Eye (tissue), 1 donor: ENCODE data around the gene RPP40.
"Not testable (repeated sequence)": the region's sequence is repeated elsewhere in the genome, so short reads cannot be mapped to it uniquely, and the experiment has no call there.

Experiments used
- DNase-seq: peaks from one replicate; pipeline ENCODE4 v3.0.0-alpha.2; 2015

The RPP40 gene

DNA sequence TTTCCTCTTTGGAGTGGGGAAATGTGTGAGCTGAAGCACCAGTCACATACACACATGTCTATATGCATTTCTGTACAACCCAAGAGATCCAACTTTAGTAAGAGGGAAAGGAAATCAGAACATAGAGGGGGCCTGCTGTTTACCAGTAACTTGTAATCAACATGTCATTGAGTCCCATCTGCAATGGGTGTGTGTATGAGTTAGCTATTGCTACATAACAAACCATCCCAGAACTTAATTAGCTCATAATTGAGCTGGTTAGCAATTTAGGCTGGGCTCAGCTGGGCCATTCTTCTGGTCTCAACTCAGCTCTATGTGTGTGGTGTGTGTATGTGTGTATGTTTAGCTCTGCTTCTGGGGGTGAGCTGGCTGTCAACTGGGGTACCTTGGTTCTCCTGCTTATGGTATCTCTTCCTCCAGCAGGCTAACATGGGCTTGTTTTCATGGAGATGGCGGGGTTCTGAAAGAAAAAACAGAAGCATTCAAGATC lies 10.3 kb upstream of the RPP40 start:
- DNase-seq: no peak

DNA sequence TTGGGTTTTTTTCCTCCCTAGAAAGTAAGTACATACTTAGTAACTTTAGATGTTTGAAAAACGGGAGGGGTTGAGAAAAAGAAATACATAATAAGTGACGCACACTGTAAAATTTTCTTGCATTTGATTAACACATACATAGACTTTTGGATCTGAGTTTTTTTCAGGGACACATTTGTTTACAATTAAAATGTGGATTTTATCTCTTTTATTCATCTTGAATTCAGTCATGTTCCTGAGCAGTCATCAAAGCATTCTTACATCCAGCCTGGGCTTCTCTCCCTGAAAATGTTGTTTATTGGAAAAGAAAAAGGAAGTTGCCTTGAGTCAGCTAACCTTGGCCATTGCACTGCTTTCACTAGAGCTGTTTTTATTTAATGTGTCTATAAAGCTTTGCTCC lies 8.7 kb upstream of the RPP40 start:
- no peak for DNase-seq

DNA sequence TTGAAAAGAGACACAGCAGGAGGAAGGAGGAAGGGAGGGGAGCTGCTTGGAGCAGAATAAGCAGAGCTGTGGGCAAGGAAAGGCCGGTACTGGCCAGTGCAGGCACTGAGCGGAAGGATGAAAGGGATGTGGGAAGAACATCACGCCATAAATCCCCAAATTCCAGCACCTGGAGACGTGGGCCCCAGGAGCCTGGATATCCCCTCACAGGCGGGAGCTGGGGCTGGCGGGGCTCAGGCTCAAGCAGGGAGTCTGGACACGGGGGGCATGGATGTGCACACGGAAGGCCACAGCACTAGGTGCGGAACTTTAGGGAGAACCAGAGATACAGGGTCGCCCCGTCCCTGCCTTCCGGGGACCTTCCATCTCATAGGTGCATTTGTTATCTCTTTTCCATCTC lies 7.5 kb upstream of the RPP40 start:
- DNase-seq: no peak

DNA sequence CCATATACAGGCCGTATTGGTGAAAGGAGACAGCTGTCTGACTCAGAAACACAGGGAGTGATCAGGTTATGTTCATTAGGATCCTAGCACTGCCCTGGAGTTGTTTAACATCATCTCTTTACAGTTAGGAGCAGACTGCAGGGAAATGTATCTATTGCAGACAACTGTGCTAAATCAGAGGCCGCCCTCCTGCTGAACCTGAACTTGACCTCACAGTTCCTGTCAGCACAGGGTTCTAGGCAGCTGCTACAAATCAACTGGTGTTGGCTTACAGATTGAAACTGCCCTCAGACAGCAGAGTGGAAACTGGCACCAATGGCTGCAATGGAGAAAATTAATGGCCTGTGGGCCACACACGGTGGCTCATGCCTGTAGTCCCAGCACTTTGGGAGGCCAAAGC lies 3.7 kb upstream of the RPP40 start:
- no peak for DNase-seq

DNA sequence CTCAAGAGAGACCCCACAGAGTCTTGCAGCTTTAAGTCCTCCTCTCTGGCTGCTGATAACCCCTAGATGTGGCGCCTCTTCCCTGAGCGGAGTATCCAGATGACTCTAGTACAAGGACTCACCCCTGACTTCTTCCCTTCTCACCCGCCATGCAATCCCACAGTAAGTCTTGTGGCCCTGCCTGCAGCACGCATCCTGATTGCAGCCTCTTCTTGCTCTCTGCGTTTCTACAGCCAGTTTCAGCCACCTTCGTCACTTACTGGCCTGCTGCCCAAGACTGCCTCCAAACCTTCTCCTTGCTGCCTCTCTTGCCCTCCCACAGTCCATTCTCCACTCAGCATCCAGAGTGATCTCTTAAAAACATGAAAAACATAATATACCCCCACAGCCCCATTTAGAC lies 2.4 kb upstream of the RPP40 start:
- no peak for DNase-seq

DNA sequence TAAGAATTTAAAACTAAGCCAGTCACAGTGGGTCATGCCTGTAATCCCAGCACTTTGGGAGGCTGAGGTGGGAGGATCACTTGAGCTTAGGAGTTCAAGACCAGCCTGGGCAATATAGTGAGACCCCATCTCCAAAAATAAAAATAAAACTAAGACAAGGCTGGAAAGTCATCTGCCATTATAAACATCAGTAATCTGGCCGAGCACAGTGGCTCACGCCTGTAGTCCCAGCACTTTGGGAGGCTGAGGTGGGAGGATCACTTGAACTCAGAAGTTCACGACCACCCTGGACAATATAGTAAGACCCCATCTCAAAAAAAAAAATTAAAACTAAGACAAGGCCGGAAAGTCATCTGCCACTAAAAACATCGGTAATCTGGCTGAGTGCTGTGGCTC lies 1.2 kb upstream of the RPP40 start:
- DNase-seq: not testable (repeated sequence)

DNA sequence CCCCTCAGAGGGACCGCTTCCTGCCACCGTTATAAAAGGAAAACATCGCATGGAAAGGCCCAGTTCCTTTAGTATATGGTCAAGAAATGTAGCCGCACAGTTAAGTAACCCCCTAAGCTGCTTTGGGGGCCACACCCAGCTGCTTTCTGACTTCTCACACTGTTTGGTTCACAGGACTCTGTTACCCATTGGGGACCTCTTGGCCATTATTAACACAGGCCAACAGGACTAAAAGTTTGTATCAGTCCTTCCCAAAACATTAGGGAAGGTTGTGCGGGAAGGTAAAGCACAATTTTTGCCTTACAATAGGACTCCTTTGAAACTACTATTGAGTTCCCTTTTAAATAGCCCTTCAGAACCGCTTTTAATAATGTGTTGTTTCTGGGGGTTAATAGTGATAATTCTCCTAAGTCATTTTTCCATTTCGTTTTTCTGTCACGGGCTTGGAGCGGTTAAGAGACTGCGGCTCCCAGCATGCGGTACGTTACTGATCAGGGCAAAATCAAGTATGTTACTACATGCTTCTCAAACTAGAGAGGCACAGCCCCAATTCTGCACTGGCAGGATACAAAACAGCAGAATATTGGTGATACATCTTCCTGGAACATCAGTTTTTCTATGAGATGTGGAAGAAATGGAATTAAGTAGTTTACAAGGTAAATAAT lies 668 bp upstream of the RPP40 start:
- no peak for DNase-seq

DNA sequence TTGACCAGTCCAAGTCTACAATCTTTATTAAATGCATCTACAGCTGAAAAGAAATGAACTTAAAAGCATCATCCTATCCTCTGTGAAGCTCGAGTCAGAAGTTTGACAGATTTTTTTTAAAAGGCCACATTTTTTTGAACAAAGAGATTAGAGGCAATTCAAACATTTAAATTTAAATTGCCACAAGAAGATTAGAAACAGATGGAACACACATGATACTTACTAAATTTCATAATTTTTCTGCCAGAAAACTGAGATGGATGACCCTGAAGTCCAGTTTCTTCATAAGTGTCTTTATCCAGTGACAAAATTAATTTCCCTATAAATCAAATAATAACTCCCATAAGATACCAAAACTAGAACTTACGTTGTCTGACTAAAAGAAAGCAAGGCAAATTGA lies 4.3 kb downstream of the RPP40 start:
- DNase-seq: no peak

DNA sequence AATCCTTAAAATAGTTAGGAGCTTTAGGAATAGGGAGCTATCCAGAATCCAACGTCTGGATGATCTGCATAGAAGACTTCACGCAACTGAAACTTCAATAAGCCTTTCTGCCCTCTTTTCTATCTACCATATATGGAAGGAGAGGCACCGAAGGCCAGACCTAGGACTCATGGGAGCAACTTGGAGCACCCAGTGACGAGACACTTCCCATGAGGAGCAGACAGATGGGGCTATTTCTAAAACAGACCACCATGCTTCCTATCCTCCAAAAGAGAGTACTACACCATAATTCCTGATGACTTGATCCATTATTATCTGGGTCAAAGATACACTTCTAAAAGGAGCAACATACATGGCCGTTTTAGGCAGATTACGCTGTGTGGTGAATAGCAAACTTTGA lies 6.0 kb downstream of the RPP40 start:
- no peak for DNase-seq

DNA sequence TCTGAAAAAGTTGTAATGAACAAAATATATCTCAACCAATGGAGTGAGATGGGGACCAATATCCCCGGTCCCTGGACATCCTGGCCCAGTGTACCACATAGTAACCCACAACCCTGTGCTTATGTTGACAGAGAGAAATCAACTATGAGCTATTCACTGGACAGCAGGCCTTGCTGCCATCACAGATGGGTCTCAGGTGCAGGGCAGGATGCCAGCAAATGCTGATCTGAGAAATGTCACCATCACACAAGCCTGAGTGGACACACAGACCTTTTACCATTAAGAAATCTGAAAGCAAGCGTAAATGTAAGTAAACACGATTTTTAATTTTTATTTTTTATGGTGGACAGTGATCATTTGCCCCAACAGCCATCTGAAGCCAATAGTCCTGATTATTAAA lies 9.1 kb downstream of the RPP40 start:
- no peak for DNase-seq

DNA sequence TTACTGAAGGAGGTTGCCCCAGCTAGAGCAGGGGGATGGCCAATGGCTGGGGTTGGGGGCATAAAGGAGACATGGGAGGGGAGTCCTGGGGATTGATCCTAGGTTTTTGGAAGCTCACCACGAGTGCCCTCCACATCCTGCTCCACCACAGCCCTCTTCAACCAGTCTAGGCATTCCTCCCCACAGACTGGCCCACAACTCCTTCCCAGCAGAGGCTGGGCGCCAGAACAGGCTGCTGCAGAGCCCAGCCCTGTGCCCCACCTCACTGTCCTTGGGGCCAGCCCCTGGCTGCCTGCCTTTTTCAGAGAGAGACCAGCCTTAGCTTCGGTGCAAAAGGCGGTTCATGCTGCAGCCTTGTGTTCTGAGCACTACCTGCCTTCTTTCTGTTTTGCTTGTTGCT lies 16.4 kb downstream of the RPP40 start:
- no peak for DNase-seq

DNA sequence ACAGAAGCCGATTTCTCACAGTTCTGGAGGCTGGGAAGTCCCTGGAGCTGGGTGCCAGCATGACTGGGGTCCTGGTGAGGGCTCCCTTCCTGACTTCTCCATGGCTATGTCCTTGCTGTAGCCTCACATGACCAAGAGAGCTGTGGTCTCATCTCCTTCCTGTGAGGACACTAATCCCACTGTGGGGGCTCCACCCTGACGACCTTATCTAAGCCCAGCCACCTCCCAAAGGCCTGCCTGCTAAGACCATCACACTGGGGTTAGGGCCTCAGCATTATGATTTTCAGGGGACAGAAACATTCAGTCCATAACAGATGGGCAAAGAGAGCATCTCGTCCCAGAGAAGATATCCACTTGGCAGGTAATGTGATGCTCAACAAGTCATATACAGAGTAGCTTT lies 16.8 kb downstream of the RPP40 start:
- no peak for DNase-seq

DNA sequence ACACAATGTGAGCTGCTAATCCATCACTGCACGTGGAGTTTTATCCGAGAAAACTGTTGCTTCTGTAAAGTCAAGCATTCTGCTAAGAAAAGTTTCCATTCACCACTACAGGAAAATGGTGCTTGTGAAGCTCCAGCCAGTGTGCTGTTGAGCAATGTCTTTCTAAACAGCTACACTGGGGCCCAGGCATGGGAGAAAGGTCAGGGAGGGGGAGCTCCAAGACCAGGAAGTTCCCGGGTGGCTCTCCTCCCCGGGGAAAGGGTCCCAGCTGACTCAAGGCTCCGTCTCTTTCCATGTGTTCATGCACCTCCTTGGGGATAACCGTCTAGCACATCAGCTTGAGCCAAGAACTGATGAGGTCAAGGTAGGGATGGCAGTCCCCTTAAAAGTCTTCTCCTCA lies 20.5 kb downstream of the RPP40 start:
- DNase-seq: no peak

DNA sequence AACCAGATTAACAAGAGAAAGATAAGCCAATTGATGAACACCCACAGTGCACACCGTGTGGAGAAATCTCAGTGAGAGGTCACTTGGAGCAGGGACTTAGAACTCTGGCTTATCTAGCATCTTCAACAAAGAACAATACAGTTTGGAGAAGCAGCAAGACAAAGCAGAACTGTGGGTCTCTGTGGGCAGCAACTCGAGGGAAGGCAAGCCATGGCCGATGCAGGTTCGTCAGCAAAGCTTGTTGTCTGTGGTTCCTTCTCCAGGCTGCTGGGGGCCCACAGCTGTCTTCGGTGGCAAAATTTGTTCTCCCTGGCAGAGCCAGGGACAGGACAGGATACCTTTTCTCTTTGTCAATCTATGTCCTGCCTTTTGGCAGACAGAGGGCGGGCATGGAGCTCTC lies 22.1 kb downstream of the RPP40 start:
- no peak for DNase-seq

DNA sequence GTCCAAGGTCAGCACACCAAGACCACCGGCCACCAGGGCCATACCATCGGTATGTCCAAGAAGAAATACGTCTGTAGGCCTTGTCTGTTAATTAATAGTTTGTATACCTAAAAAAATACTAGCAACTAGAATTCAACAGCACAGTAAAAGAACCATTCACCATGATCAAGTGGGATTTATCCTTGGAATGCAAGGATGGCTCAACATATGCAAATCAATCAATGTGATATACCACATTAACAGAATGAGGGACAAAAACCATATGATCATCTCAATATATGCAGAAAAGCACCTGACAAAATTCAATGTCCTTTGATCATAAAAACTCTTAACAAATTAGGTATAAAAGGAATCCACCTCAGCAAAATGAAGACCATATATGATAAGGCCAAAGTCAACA lies 24.4 kb downstream of the RPP40 start:
- no peak for DNase-seq

DNA sequence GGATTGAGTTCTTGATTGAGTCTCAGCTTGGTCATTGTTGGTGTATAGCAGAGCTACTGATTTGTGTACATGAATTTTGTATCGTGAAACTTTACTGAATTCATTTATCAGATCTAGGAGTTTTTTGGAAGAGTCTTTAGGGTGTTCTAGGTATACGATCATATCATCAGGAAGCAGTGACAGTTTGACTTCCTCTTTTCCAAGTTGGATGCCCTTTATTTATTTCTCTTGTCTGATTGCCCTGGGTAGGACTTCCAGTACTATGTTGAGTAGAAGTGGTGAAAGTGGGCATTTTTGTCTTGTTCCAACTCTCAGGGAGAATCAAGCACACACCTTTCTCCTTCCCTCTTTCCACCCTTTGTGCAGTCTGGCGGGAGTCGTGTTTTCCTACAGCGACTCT lies 26.4 kb downstream of the RPP40 start:
- no peak for DNase-seq

DNA sequence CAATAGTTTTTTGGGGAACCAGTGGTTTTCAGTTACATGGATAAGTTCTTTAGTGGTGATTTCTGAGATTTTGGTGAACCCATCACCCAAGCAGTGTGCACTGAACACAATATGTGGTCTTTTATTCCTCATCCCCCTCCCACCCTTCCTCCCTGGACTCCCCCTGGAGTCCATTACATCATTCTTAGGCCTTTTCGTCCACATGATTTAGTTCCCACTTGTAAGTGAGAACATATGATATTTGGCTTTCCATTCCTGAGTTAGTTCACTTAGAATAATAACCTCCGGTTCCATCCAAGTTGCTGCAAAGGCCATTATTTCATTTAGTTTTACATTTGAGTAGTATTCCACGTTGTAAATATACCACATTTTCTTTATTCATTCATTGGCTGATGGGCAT lies 28.3 kb downstream of the RPP40 start:
- peak; percentile 31 for DNase-seq

DNA sequence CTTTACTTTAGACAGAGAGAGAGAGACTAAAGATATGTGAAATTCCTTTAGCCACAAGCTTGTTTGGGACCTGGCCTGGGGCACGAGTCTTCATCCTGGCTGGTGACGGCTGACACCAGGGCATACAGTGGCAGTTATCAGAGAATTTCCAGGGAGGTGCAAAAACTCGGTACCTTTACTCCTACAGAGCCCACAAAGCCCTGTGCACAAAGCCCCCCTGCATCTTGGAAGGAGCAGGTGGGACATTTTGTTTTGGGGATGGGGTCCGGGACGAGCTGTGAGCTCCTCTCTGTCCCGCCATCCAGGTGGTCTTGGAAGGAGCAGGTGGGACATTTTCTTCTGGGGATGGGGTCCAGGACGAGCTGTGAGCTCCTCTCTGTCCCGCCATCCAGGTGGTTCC lies 28.9 kb downstream of the RPP40 start:
- no peak for DNase-seq

DNA sequence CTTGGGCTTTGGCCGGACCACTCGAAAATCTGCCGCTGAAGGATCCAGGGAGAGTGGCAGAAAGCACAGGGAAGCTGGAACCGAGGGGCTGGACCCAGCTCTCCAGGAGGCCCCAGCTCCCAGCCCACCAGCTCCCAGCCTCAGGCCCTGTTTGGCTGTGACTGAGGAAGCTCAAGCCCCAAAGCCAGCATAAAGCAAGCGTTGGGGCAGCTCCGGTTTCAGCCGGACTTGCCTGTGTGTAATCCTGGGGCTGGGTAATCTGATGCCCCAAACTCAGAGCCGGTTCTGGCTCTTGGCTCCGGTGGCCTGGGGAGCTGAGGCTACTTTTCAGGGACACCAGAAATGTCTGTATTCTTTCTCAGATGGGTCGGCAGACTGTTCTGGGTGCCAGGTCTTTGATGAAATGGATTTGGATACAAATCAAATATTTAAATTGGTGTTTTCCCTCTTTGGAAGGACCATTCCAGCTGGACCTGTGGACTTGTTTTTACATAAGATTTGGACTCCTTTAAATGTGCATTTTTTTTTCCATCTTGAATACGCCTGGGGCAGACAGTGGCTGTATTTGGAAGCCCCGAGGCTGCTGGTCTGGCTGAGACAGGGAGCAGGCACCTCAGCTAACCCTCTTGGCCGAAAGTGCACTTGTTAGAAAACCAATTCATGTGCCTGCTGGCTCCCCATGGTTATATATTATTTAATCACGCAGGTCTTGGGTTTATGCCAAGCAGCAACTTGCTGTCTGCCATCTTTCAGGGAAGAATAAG lies 29.7 kb downstream of the RPP40 start:
- DNase-seq: peak; percentile 61

DNA sequence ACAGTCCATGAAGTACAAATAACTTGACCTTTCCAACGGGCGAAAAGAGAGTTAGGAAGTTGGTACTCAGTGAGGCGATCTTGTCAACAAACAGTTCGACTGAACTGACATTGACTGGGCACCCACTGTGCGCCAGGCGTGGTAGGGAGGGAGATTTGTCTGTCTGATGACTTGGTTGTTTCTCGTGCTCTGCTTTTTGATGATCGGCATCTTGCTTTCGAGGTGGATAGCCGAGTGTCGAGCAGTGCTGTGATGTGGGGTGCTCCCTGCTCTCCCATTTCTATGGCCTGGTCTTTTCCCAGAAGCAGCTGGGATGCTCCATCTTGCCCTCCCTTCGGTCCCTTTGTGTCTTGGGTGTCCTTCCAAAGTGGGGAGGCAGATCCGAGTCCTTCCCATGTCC lies 30.4 kb downstream of the RPP40 start:
- DNase-seq: no peak

DNA sequence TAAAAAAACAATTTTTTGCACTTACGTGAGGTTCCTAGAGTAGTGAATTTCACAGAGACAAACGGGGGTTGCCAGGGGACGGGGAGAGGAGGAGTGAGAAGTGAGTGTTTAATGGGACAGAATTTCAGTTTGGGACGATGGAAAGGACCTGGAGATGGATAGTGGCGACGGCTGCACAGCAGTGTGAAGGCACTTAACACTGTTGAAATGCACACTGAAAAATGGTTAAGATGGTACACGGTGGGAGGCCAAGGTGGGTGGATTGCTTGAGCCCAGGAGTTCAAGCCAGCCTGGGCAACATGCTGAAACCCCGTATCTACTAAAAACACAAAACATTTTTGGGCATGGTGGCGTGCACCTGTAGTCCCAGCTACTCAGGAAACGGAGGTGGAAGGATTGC lies 31.4 kb downstream of the RPP40 start:
- DNase-seq: no peak

DNA sequence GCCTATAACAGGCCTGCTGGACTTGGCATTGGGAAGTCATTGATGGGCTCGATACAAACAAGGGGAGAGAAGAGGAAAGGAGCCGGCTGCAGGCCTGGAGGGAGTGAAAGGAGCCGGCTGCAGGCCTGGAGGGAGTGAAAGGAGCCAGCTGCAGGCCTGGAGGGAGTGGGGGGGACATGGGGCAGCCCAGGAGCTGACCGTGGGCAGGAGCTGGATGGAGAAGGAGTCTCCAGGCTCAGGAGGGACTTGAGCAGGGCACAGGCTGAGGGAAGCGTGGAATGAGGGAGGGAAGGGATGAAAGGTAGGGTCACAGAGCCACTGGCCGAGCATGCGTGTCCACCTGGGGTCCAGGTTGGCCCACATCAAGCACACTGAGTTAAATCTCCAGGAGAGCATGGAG lies 32.0 kb downstream of the RPP40 start:
- no peak for DNase-seq

DNA sequence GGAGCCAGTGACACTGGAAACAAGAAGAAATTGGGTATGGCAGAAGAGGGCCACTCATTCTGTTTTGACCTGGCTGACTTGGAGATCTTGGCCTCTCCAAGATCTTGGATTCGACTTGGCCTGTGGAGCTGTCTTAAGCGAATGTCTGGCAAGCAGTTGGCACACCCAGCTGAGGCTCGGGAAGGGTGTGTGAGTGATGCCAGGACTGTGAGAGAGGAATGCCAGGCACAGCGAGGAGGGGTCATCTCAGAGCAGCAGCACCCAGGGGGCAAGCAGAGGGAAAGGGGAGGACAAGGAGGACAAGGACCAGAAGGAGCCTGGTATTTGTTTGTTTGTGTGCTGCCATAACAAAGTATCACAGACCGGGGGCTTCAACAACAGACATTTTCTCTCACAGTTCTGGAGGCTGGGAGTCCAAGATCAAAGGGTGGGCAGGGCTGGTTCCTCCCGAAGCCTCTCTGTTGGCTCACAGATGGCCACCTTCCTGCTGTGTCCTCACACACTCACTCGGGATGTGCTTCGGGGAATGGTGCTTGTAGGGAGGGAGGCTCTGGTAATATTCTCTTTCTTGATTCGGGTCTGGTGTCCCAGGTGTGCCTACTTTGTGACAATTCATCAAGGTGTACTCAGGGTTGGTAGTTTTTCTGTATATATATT lies 33.0 kb downstream of the RPP40 start:
- no peak for DNase-seq

DNA sequence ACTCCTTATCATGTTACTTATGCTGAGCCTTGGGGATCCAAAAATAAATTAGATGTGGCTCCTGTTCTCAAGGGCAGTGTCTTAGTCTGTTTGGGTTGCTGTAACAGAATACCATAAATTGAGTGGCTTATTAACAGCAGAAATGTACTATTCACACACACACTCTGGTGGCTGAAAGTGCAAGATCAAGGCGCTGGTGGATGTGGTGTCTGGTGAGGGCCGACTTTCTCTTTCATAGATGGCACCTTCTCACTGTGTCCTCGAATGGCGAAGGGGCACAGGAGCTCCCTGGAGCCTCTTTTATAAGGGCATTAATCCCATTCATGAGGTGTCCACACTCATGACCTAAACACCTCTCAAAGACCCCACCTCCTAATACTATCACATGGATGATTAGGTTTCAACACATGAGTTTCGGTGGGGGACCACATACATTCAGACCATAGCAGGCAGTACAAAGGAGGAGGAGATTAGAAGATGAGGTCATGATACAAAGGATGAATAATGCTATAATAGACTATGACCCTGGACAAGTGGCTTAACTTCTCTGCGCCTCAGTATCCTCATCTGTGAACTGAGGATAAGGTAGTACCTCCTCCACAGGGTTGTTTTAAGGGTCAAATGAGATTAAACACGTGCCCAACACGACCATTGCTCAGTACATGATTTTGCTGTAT lies 34.1 kb downstream of the RPP40 start:
- no peak for DNase-seq
